HepG2 (cell line): Measurements from ENCODE around the gene BTAF1. TPM values are rescaled to one million over a fixed set of nuclear protein-coding genes. Genes with fewer than 3 reads are reported as not detected.

Source experiments
- ATAC-seq: fragments of 200-7000 bp; cut with Tn5 transposase; 3 replicates; pipeline ENCODE4 v1.9.1; 2020; ENCODE audit warnings: mild to moderate bottlenecking, moderate library complexity
- BruUV-seq: library from RNA; stranded (reverse); fragments of 400-500 nt; replicated peaks from 2 replicates; lab custom pipeline; 2021; lab: Mats Ljungman, UMichigan
- CTCF ChIA-PET: fragments of 300-600 bp; formaldehyde crosslinking; extraction: SDS; loops from one replicate; lab custom pipeline; 2021; ENCODE audit warnings: low total read pairs, inconsistent platforms, low intra/inter-chr PET ratio; lab: Yijun Ruan, JAX
- POLR2A ChIA-PET: fragments of 350-600 bp; sonication (Branson Sonifier 250); formaldehyde crosslinking; loops from one replicate; lab custom pipeline; 2020; ENCODE audit warnings: antibody characterized with exemption, inconsistent platforms; lab: Yijun Ruan, JAX
- DNase-seq: peaks from one replicate; pipeline ENCODE4 v3.0.0-alpha.2; 2015; ENCODE audit warnings: low spot score
- FAIRE-seq: peaks from 3 replicates; lab custom pipeline; 2011; peaks lifted over from hg19 to GRCh38; lab: Jason Lieb, UNC
- H2AFZ ChIP-seq: one replicate; pipeline ENCODE4 v1.6.1; 2011; ENCODE audit warnings: low read length, inconsistent platforms
- H3K27ac ChIP-seq: fragments of 300-600 bp; 3 replicates; pipeline ENCODE4 v1.8.0; 2011; ENCODE audit warnings: mixed run types, mild to moderate bottlenecking, mixed read lengths, low read length, inconsistent platforms; ENCODE audit not compliant: insufficient read depth; ENCODE audit errors: extremely low read length
- H3K27me3 ChIP-seq, 2 experiments: fragments of 200-600 bp in 1 of 2; 2 replicates in 1 of 2; 3 replicates in 1 of 2; pipeline versions ENCODE4 v1.6.0 to v1.8.0; 2011; ENCODE audit warnings: low read length in 2 of 2, mild to moderate bottlenecking in 2 of 2, moderate library complexity in 2 of 2, inconsistent platforms in 1 of 2; ENCODE audit not compliant: insufficient read depth in 2 of 2, control insufficient read depth in 1 of 2
- H3K36me3 ChIP-seq, 2 experiments: fragments of 200-600 bp in 1 of 2; replicated peaks in 1 of 2; 2 replicates in 1 of 2; 3 replicates in 1 of 2; pipeline versions ENCODE4 v1.5.1 to v1.8.0; 2011; ENCODE audit warnings: low read length in 2 of 2, inconsistent platforms in 1 of 2; ENCODE audit not compliant: insufficient read depth in 2 of 2, control insufficient read depth in 1 of 2
- H3K4me1 ChIP-seq: 2 replicates; pipeline ENCODE4 v1.5.1; 2012; ENCODE audit warnings: low read length, inconsistent platforms; ENCODE audit not compliant: insufficient read depth
- H3K4me2 ChIP-seq: 2 replicates; pipeline ENCODE4 v1.6.0; 2011; ENCODE audit warnings: low read depth, low read length, inconsistent platforms
- H3K4me3 ChIP-seq, 3 experiments: fragments of 200-600 bp in 1 of 3; sonication (generic), shearing (Covaris generic) in 1 of 3; replicated peaks in 1 of 3; 2 replicates each; pipeline ENCODE4 v1.5.1; 2011 to 2016; ENCODE audit warnings: low read length in 3 of 3, inconsistent platforms in 2 of 3, low read depth in 2 of 3, mild to moderate bottlenecking in 2 of 3, control low read depth in 1 of 3, mixed read lengths in 1 of 3; ENCODE audit not compliant: insufficient read depth in 1 of 3
- H3K79me2 ChIP-seq: one replicate; pipeline ENCODE4 v1.6.1; 2011; ENCODE audit warnings: low read length, inconsistent platforms; ENCODE audit not compliant: insufficient read depth
- H3K9ac ChIP-seq: 2 replicates; pipeline ENCODE4 v1.6.0; 2011; ENCODE audit warnings: mild to moderate bottlenecking, low read depth, low read length, inconsistent platforms; ENCODE audit not compliant: insufficient read depth
- H3K9me3 ChIP-seq: 2 replicates; pipeline ENCODE4 v1.5.1; 2012; ENCODE audit warnings: mild to moderate bottlenecking, low read length
- H4K20me1 ChIP-seq: 2 replicates; pipeline ENCODE4 v1.6.0; 2011; ENCODE audit warnings: inconsistent platforms, mild to moderate bottlenecking, low read length, moderate library complexity; ENCODE audit not compliant: insufficient read depth
- ATF7-NPFF ChIP-seq: sonication (generic); formaldehyde crosslinking; IDR thresholded peaks from 2 replicates; pipeline ENCODE4 v1.8.1; 2023; ENCODE audit warnings: mild to moderate bottlenecking, low read depth, missing genetic modification reagents, moderate library complexity
- ERF ChIP-seq: IDR thresholded peaks from 2 replicates; pipeline ENCODE4 v1.6.1; 2018; ENCODE audit warnings: missing biosample characterization, missing genetic modification reagents
- IKZF4 ChIP-seq: sonication (generic); formaldehyde crosslinking; IDR thresholded peaks from 2 replicates; pipeline ENCODE4 v1.5.1; 2020; ENCODE audit warnings: borderline replicate concordance, mild to moderate bottlenecking, low read depth, missing genetic modification reagents; ENCODE audit errors: not compliant biosample characterization
- KLF6 ChIP-seq: IDR thresholded peaks from 2 replicates; pipeline ENCODE4 v1.8.0; 2016; ENCODE audit warnings: missing biosample characterization, missing genetic modification reagents
- MTF2 ChIP-seq: sonication (generic); formaldehyde crosslinking; IDR thresholded peaks from 2 replicates; pipeline ENCODE4 v1.5.0; 2020; ENCODE audit warnings: missing genetic modification reagents, borderline replicate concordance
- SKI ChIP-seq: fragments of 450-650 bp; IDR thresholded peaks from one replicate; pipeline ENCODE4 v1.6.1; 2018; ENCODE audit warnings: mild to moderate bottlenecking; ENCODE audit not compliant: partially characterized antibody
- SNAPC5 ChIP-seq: sonication (generic); formaldehyde crosslinking; IDR thresholded peaks from 2 replicates; pipeline ENCODE4 v1.8.1; 2023; ENCODE audit warnings: mild to moderate bottlenecking, missing genetic modification reagents, borderline replicate concordance
- ZIK1 ChIP-seq: sonication (generic); formaldehyde crosslinking; IDR thresholded peaks from 2 replicates; pipeline ENCODE4 v1.5.0; 2020; ENCODE audit warnings: mild to moderate bottlenecking, low read depth, missing genetic modification reagents, borderline replicate concordance
- ZNF142 ChIP-seq: sonication (generic); formaldehyde crosslinking; IDR thresholded peaks from 2 replicates; pipeline ENCODE4 v1.4.0; 2020; ENCODE audit warnings: missing genetic modification reagents
- ZNF143 ChIP-seq: sonication (generic); formaldehyde crosslinking; IDR thresholded peaks from 2 replicates; pipeline ENCODE4 v1.4.0; 2020; ENCODE audit warnings: missing genetic modification reagents
- ZNF317 ChIP-seq: sonication (generic); formaldehyde crosslinking; IDR thresholded peaks from 2 replicates; pipeline ENCODE4 v1.5.0; 2020; ENCODE audit warnings: mild to moderate bottlenecking, missing genetic modification reagents
- ZNF513 ChIP-seq: sonication (generic); formaldehyde crosslinking; conservative IDR thresholded peaks from 2 replicates; pipeline ENCODE4 v1.5.0; 2020; ENCODE audit warnings: missing genetic modification reagents
- ZNF710 ChIP-seq: sonication (generic); formaldehyde crosslinking; IDR thresholded peaks from 2 replicates; pipeline ENCODE4 v1.5.0; 2020; ENCODE audit warnings: mild to moderate bottlenecking, missing genetic modification reagents, borderline replicate concordance
- ZSCAN25 ChIP-seq: sonication (generic); formaldehyde crosslinking; IDR thresholded peaks from 2 replicates; pipeline ENCODE4 v1.8.0; 2022; ENCODE audit warnings: mild to moderate bottlenecking, missing genetic modification reagents
- whole genome bisulfite sequencing: methylation state at CpG from one replicate; pipeline ENCODE4 v1.1.6; 2017; ENCODE audit warnings: low lambda C conversion rate; 5-methylcytosine and 5-hydroxymethylcytosine counted together
- in situ Hi-C: cut with HindIII; loops from 2 replicates; pipeline ENCODE4 v1.10.0; 2017; ENCODE audit warnings: low pct_unique_long_range_greater_than_20kb; ENCODE audit not compliant: extremely low pct_ligation_motif_present
- intact Hi-C: fragments of 100-400 bp; cut with micrococcal nuclease; formaldehyde crosslinking; loops from one replicate; pipeline ENCODE4 v1.10.0; 2022; ENCODE audit not compliant: unreplicated experiment
- polyA plus RNA-seq, 8 experiments: library from polyadenylated mRNA; depleted of rRNA in 3 of 8; stranded (reverse) in 7 of 8; unstranded in 1 of 8; fragments of >200 nt; fragmentation: Illumina TruSeq in 4 of 8; extraction: Trizol in 4 of 8; gene quantifications; 2 replicates each; pipeline versions ENCODE4 v1.2.1 to v1.2.3, GENCODE V29; 2011 to 2016; ENCODE audit warnings: low read depth in 4 of 8, missing spikeins in 1 of 8, mixed read lengths in 1 of 8; ENCODE audit not compliant: insufficient read depth in 1 of 8
- total RNA-seq, 5 experiments: library from RNA; depleted of rRNA; stranded (reverse); fragments of >200 nt; fragmentation: Illumina TruSeq; extraction: Trizol; gene quantifications; 2 replicates each; pipeline ENCODE4 v1.2.3, GENCODE V29; 2016; ENCODE audit warnings: low read depth in 1 of 5

The BTAF1 gene
- total and polyA plus RNA-seq, 2 of the 13 experiments (the other 11 are each of a cell fraction or from before 2014, with no cell fraction given): 38.6 to 54.1 TPM

GRCh38 chr10:91976317-91977051, 52.9 kb downstream of the BTAF1 start:
- Histone ChIP-seq H3K9me3 (no peaks in the 10 kb centered on the region), H4K20me1 (no peaks in the 10 kb centered on the region; the same call in 1 of the 2 replicates), H3K79me2 (no peaks in the 10 kb centered on the region), H3K4me2 (no peak overlapping the region), H3K36me3 (peaks cover 5 to 36% of the 10 kb centered on the region in 2 experiments; a peak in 4 of 5 replicates), H3K9ac (no peak overlapping the region), H3K27ac (no peak overlapping the region), H3K27me3 (no peaks in the 10 kb centered on the region), H3K4me1 (no peaks in the 10 kb centered on the region), H3K4me3 (no peak overlapping the region), H2AFZ (no peak overlapping the region)
- no peak for FAIRE-seq
- ATAC-seq: no peak
- 96% methylated on average over 5 of the region's 5 CpGs for WGBS
- BruUV-seq: no TSS peak
- POLR2A ChIA-PET: no interaction called here
- CTCF ChIA-PET: no interaction called here
- intact Hi-C loops: no loop called here
- no peak for DNase-seq
- in situ Hi-C loops: no loop called here
- TF ChIP-seq KLF6 (CRISPR knock-in tag) (no peak), ZNF317 (CRISPR knock-in tag) (no peak), ZNF143 (CRISPR knock-in tag) (no peak), SNAPC5 (CRISPR knock-in tag) (no peak), IKZF4 (no peak), SKI (no peak), ZNF142 (no peak), ERF (CRISPR knock-in tag) (no peak), ZNF513 (CRISPR knock-in tag) (no peak), ZNF710 (CRISPR knock-in tag) (no peak), ATF7-NPFF (no peak), ZSCAN25 (CRISPR knock-in tag) (no peak), MTF2 (CRISPR knock-in tag) (no peak), ZIK1 (no peak)
